GM12878 (cell line): ENCODE results near the gene LRRC15. TPM values are rescaled to one million over a fixed set of nuclear protein-coding genes. Genes with fewer than 3 reads are reported as not detected.
A peak's percentile ranks its signal among the peaks of the same experiment; 100 is the strongest.

Experiments
- ATAC-seq: fragments of 200-7000 bp; cut with Tn5 transposase; 3 replicates; pipeline ENCODE4 v1.9.1; 2020; ENCODE audit warnings: mild to moderate bottlenecking, moderate library complexity
- BruUV-seq: library from RNA; stranded (reverse); fragments of 400-500 nt; replicated peaks from 2 replicates; lab custom pipeline; 2021; lab: Mats Ljungman, UMichigan
- CTCF ChIA-PET: fragments of 300-600 bp; sonication (Branson Sonifier 250); formaldehyde crosslinking; extraction: SDS; loops from one replicate; lab custom pipeline; 2021; ENCODE audit warnings: inconsistent platforms; lab: Yijun Ruan, JAX
- POLR2A ChIA-PET: fragments of 350-600 bp; formaldehyde crosslinking; extraction: SDS; loops from one replicate; lab custom pipeline; 2021; ENCODE audit warnings: inconsistent platforms; lab: Charles Lee
- RAD21 ChIA-PET: fragments of 300-600 bp; sonication (Branson Sonifier 250); formaldehyde crosslinking; loops from one replicate; lab custom pipeline; 2023; ENCODE audit warnings: antibody characterized with exemption; ENCODE audit not compliant: unreplicated experiment; lab: Charles Lee
- SMC1A ChIA-PET: fragments of 300-600 bp; sonication (Branson Sonifier 250); formaldehyde crosslinking; loops from one replicate; lab custom pipeline; 2023; ENCODE audit not compliant: unreplicated experiment, uncharacterized antibody; lab: Charles Lee
- DNase-seq: peaks from one replicate; pipeline ENCODE4 v3.0.0-alpha.2; 2011; ENCODE audit warnings: low read depth, low spot score
- FAIRE-seq: peaks from 3 replicates; lab custom pipeline; 2011; peaks lifted over from hg19 to GRCh38; lab: Jason Lieb, UNC
- H2AFZ ChIP-seq: 2 replicates; pipeline ENCODE4 v1.6.0; 2011; ENCODE audit warnings: low read depth, low read length, control low read depth; ENCODE audit not compliant: control insufficient read depth
- H3K27ac ChIP-seq: 2 replicates; pipeline ENCODE4 v1.5.1; 2011; ENCODE audit warnings: control low read depth; ENCODE audit not compliant: control insufficient read depth, insufficient read depth
- H3K27me3 ChIP-seq, 2 experiments: replicated peaks in 1 of 2; 2 replicates each; pipeline versions ENCODE4 v1.6.0 to v1.6.1; 2011; ENCODE audit warnings: low read length in 1 of 2; ENCODE audit not compliant: control insufficient read depth in 2 of 2, insufficient read depth in 2 of 2
- H3K36me3 ChIP-seq, 2 experiments: 2 replicates each; pipeline ENCODE4 v1.5.1; 2011; ENCODE audit warnings: low read length in 1 of 2; ENCODE audit not compliant: control insufficient read depth in 2 of 2, insufficient read depth in 2 of 2
- H3K4me1 ChIP-seq: 2 replicates; pipeline ENCODE4 v1.6.1; 2011; ENCODE audit warnings: mild to moderate bottlenecking, low read length, moderate library complexity, mixed read lengths; ENCODE audit not compliant: control insufficient read depth, insufficient read depth
- H3K4me2 ChIP-seq: 2 replicates; pipeline ENCODE4 v1.6.0; 2011; ENCODE audit warnings: control low read depth; ENCODE audit not compliant: control insufficient read depth, insufficient read depth
- H3K4me3 ChIP-seq: fragments of 200-600 bp; sonication (generic); 2 replicates; pipeline ENCODE4 v1.5.1; 2016
- H3K79me2 ChIP-seq: 2 replicates; pipeline ENCODE4 v1.6.0; 2011; ENCODE audit warnings: low read length; ENCODE audit not compliant: control insufficient read depth, insufficient read depth
- H3K9ac ChIP-seq: 2 replicates; pipeline ENCODE4 v1.8.0; 2011; ENCODE audit warnings: low read length, control low read depth, mixed read lengths; ENCODE audit not compliant: control insufficient read depth, insufficient read depth
- H3K9me3 ChIP-seq: replicated peaks from 3 replicates; pipeline ENCODE4 v1.5.1; 2011; ENCODE audit warnings: mild to moderate bottlenecking, low read length; ENCODE audit not compliant: control insufficient read depth, insufficient read depth
- H4K20me1 ChIP-seq: 2 replicates; pipeline ENCODE4 v1.6.0; 2011; ENCODE audit not compliant: control insufficient read depth, insufficient read depth
- BMI1 ChIP-seq: fragments of 450-650 bp; IDR thresholded peaks from 2 replicates; pipeline ENCODE4 v1.6.1; 2016; ENCODE audit warnings: mild to moderate bottlenecking, moderate library complexity, borderline replicate concordance
- GATAD2B ChIP-seq: fragments of 450-650 bp; conservative IDR thresholded peaks from 2 replicates; pipeline ENCODE4 v1.6.1; 2017; ENCODE audit warnings: low read depth, mild to moderate bottlenecking, moderate library complexity
- MTA2 ChIP-seq: fragments of 450-650 bp; IDR thresholded peaks from 2 replicates; pipeline ENCODE4 v1.6.1; 2016; ENCODE audit warnings: low read depth, mild to moderate bottlenecking, moderate library complexity
- PRDM15 ChIP-seq: fragments of 450-650 bp; formaldehyde crosslinking; IDR thresholded peaks from 2 replicates; pipeline ENCODE4 v1.4.0; 2020; ENCODE audit warnings: mild to moderate bottlenecking, moderate library complexity
- RB1 ChIP-seq: fragments of 450-650 bp; formaldehyde crosslinking; IDR thresholded peaks from 2 replicates; pipeline ENCODE4 v1.6.1; 2017; ENCODE audit warnings: mild to moderate bottlenecking, borderline replicate concordance
- STAT1 ChIP-seq: fragments of 450-650 bp; conservative IDR thresholded peaks from 2 replicates; pipeline ENCODE4 v1.6.1; 2014; ENCODE audit warnings: antibody characterized with exemption, mild to moderate bottlenecking
- TCF7 ChIP-seq: IDR thresholded peaks from 2 replicates; pipeline ENCODE4 v1.6.1; 2014; ENCODE audit warnings: antibody characterized with exemption, borderline replicate concordance
- ZBTB4 ChIP-seq: fragments of 450-650 bp; formaldehyde crosslinking; IDR thresholded peaks from 2 replicates; pipeline ENCODE4 v1.4.0; 2022; ENCODE audit warnings: mild to moderate bottlenecking, moderate library complexity
- ZZZ3 ChIP-seq: IDR thresholded peaks from 2 replicates; pipeline ENCODE4 v1.6.1; 2011; ENCODE audit warnings: low read depth; ENCODE audit not compliant: control insufficient read depth, insufficient read length
- WGBS: methylation state at CpG from one replicate; pipeline ENCODE4 v1.1.6; 2016; ENCODE audit warnings: low lambda C conversion rate; ENCODE audit not compliant: insufficient replicate concordance, insufficient coverage; ENCODE audit errors: missing lambda C conversion rate; 5-methylcytosine and 5-hydroxymethylcytosine counted together
- in situ Hi-C: fragments of 300-500 bp; cut with MboI; formaldehyde crosslinking; loops from 9 replicates; pipeline ENCODE4 v1.14.3; 2018; ENCODE audit warnings: mixed read lengths
- intact Hi-C: fragments of 100-400 bp; cut with micrococcal nuclease; formaldehyde crosslinking; loops from one replicate; pipeline ENCODE4 v1.14.2; 2022; ENCODE audit not compliant: unreplicated experiment
- polyA plus RNA-seq, 11 experiments: library from polyadenylated mRNA; depleted of rRNA in 4 of 11; unstranded in 6 of 11; stranded (reverse) in 5 of 11; fragments of >200 nt; fragmentation: Nextera tagmentation in 4 of 11; fragmentation: Illumina TruSeq in 1 of 11; extraction: Ambion mirVana in 4 of 11; extraction: Trizol in 1 of 11; gene quantifications; 1 replicate in 1 of 11; 2 replicates in 10 of 11; pipeline versions ENCODE4 v1.2.1 to v1.2.3, GENCODE V29; 2011 to 2016; ENCODE audit warnings: inconsistent platforms in 2 of 11, missing spikeins in 2 of 11, low read depth in 1 of 11
- total RNA-seq, 4 experiments: library from RNA; depleted of rRNA in 3 of 4; stranded (reverse); fragments of >200 nt in 3 of 4; fragmentation: Illumina TruSeq in 1 of 4; extraction: Trizol in 1 of 4; gene quantifications; 2 replicates each; pipeline versions ENCODE4 v1.2.1 to v1.2.3, GENCODE V29; 2013 to 2021
- TF ChIP-seq, protein P1 (sequence below): fragments of 450-650 bp; IDR thresholded peaks from 2 replicates; pipeline ENCODE4 v1.6.1; 2017; ENCODE audit warnings: mild to moderate bottlenecking, low read depth, inconsistent platforms; ENCODE audit not compliant: poor library complexity, severe bottlenecking
- TF ChIP-seq, protein P2 (sequence below): fragments of 450-650 bp; IDR thresholded peaks from 2 replicates; pipeline ENCODE4 v1.6.1; 2017; ENCODE audit warnings: borderline replicate concordance
- TF ChIP-seq, protein P3 (sequence below): IDR thresholded peaks from 2 replicates; pipeline ENCODE4 v1.6.1; 2011; ENCODE audit warnings: borderline replicate concordance, low read depth, mild to moderate bottlenecking, moderate library complexity, mixed read lengths, low read length; ENCODE audit not compliant: insufficient read depth; ENCODE audit errors: extremely low read length

LRRC15 gene
- total and polyA plus RNA-seq, 10 of the 15 experiments (the other 5 are each of a cell fraction or from before 2014, with no cell fraction given), result not detected

DNA sequence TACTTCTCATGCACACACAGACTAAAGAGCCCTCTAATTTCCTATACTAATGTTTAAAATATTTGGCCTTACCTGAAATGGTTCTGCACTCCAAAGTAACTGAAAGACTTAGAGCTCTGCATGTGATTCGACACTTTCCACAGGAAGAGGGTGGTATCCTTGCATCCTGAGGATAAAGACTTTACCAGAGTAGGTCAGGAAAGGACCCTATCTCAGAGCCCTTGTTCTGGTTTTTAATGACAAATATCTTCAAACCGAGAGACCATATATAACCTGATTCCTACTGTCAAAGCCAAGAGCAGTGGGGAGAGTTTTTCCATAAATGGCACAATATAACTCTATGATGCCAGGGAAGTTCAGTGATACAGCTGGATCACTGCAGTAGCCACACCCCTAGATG, 29.6 kb upstream of the LRRC15 start, which contains the start of gene GP5:
TSS of gene GP5 (minus strand) at position 101 of the 400 bp plus-strand sequence. CDS start 984 bp downstream, outside the sequence.
- ChIA-PET SMC1A (interaction anchor here (1.2 kb wide), 1 partner anchor 55 kb away, joined by 3 read pairs; no protein-coding TSS in a partner anchor), RAD21 (no interaction called here), POLR2A (no interaction called here), CTCF (interaction anchor here (1.5 to 1.6 kb wide), 2 partner anchors 8 to 194 kb away, joined by 3 read pairs; no protein-coding TSS in a partner anchor)
- no peak within 1 kb of the TSS for H3K9ac ChIP-seq
- H3K27me3 ChIP-seq, result peaks cover 7 to 10% of the 10 kb centered on the region in 2 experiments; a peak in 3 of 4 replicates
- H4K20me1 ChIP-seq, result no peaks in the 10 kb centered on the region; the same call in 1 of the 2 replicates
- no peak within 1 kb of the TSS; the same call in 1 of the 2 replicates for H2AFZ ChIP-seq
- H3K9me3 ChIP-seq, result no peaks in the 10 kb centered on the region
- ATAC-seq, result no peak
- in situ Hi-C loops (no loop called here), intact Hi-C loops (no loop called here)
- H3K4me1 ChIP-seq, result peaks cover 7% of the 10 kb centered on the region
- no peak for DNase-seq
- no peak for FAIRE-seq
- no peaks in the 10 kb centered on the region for H3K36me3 ChIP-seq
- WGBS, result 0% methylated on average over 2 of the region's 2 CpGs
- peak within 1 kb of the TSS; percentile 82 for H3K4me2 ChIP-seq
- BruUV-seq, result no TSS peak
- no peak within 1 kb of the TSS for H3K27ac ChIP-seq
- H3K4me3 ChIP-seq, result no peak within 1 kb of the TSS
- H3K79me2 ChIP-seq, result no peaks in the 10 kb centered on the region
- no peak for TF ChIP-seq STAT1
- TF ChIP-seq GATAD2B, result no peak
- no peak for TF ChIP-seq ZBTB4 (CRISPR knock-in tag)
- TF ChIP-seq, protein P1, sequence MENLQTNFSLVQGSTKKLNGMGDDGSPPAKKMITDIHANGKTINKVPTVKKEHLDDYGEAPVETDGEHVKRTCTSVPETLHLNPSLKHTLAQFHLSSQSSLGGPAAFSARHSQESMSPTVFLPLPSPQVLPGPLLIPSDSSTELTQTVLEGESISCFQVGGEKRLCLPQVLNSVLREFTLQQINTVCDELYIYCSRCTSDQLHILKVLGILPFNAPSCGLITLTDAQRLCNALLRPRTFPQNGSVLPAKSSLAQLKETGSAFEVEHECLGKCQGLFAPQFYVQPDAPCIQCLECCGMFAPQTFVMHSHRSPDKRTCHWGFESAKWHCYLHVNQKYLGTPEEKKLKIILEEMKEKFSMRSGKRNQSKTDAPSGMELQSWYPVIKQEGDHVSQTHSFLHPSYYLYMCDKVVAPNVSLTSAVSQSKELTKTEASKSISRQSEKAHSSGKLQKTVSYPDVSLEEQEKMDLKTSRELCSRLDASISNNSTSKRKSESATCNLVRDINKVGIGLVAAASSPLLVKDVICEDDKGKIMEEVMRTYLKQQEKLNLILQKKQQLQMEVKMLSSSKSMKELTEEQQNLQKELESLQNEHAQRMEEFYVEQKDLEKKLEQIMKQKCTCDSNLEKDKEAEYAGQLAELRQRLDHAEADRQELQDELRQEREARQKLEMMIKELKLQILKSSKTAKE, result no peak
- TF ChIP-seq PRDM15, result no peak
- TF ChIP-seq MTA2, result no peak
- TF ChIP-seq ZZZ3, result no peak
- no peak for TF ChIP-seq TCF7
- TF ChIP-seq, protein P2, sequence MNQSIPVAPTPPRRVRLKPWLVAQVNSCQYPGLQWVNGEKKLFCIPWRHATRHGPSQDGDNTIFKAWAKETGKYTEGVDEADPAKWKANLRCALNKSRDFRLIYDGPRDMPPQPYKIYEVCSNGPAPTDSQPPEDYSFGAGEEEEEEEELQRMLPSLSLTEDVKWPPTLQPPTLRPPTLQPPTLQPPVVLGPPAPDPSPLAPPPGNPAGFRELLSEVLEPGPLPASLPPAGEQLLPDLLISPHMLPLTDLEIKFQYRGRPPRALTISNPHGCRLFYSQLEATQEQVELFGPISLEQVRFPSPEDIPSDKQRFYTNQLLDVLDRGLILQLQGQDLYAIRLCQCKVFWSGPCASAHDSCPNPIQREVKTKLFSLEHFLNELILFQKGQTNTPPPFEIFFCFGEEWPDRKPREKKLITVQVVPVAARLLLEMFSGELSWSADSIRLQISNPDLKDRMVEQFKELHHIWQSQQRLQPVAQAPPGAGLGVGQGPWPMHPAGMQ, result no peak
- TF ChIP-seq RB1, result no peak
- no peak for TF ChIP-seq BMI1
- TF ChIP-seq, protein P3, sequence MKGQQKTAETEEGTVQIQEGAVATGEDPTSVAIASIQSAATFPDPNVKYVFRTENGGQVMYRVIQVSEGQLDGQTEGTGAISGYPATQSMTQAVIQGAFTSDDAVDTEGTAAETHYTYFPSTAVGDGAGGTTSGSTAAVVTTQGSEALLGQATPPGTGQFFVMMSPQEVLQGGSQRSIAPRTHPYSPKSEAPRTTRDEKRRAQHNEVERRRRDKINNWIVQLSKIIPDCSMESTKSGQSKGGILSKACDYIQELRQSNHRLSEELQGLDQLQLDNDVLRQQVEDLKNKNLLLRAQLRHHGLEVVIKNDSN, result no peak
